Gastrocnemius medialis (tissue), 4 donors: ENCODE results near the gene SH3PXD2B.

ENCODE experiments used
- CTCF ChIP-seq, 5 experiments: fragments of 450-650 bp in 3 of 5; fragments of 200-600 bp in 2 of 5; sonication (generic) in 2 of 5; IDR thresholded peaks in 4 of 5; conservative IDR thresholded peaks in 1 of 5; 1 replicate in 4 of 5; 2 replicates in 1 of 5; pipeline ENCODE4 v1.5.1; 2016 to 2019; ENCODE audit warnings: antibody characterized with exemption in 5 of 5, mild to moderate bottlenecking in 3 of 5, moderate library complexity in 3 of 5
- POLR2A ChIP-seq, 2 donors: fragments of 450-650 bp; IDR thresholded peaks; one replicate each; pipeline ENCODE4 v1.6.1; 2017; ENCODE audit warnings: antibody characterized with exemption in 2 of 2, mild to moderate bottlenecking in 2 of 2, moderate library complexity in 2 of 2

DNA sequence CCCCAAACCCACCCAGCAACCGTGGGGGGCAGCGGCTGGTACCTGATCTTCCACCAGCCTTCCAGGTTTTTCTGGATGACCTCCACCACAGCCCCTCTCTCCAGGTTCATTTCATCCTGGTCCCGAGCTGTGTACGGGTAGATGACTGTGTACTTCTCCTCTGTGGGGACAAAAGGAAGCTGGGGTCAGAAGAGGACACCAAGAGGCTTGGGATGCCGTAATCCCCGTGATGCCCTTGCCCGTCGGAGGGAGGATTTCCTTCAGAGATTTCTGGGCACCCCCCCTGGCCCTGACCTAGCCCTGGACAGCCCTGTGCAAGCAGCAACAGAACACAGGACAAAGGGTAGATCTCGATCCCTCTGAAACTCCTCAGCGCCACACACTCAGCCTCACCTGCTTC is 100.5 kb downstream of the SH3PXD2B start:
- TF ChIP-seq CTCF (IDR thresholded peaks at IDR 0.05 in 4 of 5, conservative IDR thresholded peaks at IDR 0.05 in 1 of 5) (no peak), POLR2A (IDR thresholded peaks at IDR 0.05) (no peak)
